ENCODE results near the gene WWC1.

The WWC1 gene

GRCh38 chr5:168443950-168444700 lies 152.7 kb downstream of the WWC1 start:
- DNase-seq (ENCODE audit: low read depth), result no peak

GRCh38 chr5:168446983-168447619 lies 155.7 kb downstream of the WWC1 start:
- DNase-seq (ENCODE audit: low read depth), result no peak

- DNase-seq (ENCODE audit: low read depth), result no peak
These were observed 156.4 kb downstream of the WWC1 start for GRCh38 chr5:168447808-168448207.

GRCh38 chr5:168449166-168449565 lies 157.7 kb downstream of the WWC1 start:
- DNase-seq (ENCODE audit: low read depth), result no peak

DNA sequence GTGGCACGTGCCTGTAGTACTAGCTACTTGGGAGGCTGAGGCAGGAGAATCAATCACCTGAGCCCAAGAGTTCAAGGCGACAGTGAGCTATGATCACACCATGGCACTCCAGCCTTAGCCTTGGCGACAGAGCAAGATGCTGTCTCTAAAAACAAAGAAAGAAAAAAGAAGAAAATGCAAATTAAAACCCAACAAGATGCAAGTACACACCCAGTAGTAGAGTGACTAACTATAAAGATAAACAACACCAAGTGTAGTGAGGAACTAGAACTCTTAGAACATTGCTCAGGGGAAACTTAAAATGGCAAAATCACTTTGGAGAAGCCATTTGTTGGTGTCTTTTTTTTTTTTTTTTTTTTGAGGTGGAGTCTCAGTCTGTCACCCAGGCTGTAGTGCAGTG lies 160.1 kb downstream of the WWC1 start:
- DNase-seq (ENCODE audit: low read depth), result no peak

GRCh38 chr5:168455201-168455600 lies 163.8 kb downstream of the WWC1 start:
- no peak for DNase-seq (ENCODE audit: low read depth)

GRCh38 chr5:168457542-168457941 lies 166.1 kb downstream of the WWC1 start:
- no peak for DNase-seq (ENCODE audit: low read depth)

DNA sequence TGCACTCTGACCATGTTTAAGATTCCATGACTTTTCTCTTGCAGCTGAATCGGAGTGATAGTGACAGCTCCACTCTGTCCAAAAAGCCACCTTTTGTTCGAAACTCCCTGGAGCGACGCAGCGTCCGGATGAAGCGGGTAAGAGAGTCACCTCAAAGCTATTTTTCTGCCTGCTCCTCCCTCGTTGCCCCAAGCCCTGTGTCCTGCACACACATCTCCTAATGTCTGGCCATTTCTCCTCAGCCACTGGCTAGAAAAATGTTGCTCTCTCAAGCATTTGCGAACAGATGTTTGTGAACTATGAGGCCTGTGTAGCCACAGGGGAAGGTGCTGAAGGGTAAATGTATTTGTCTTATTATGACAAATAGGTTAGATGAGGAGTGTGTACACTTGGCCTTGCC lies 169.2 kb downstream of the WWC1 start:
- DNase-seq (ENCODE audit: low read depth), result no peak

DNA sequence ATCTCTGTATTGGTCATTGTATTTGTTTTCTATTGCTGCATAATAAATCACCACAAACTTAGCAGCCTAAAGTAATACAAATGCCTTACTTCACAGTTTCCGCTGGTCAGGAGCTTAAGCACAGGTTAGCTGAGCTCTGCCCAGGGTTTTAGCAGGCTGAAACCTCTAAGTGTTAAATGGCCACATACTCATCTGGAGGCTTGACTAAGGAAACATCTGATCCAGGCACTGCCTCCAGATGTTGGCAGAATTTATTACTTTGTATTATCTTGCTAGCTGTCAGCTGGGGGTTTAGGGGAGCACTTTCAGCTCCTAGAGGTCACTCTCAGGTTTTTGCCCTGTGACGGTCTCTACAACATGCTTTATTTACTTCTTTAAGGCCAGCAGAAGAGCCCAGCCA lies 171.6 kb downstream of the WWC1 start:
- no peak for DNase-seq (ENCODE audit: low read depth)

DNA sequence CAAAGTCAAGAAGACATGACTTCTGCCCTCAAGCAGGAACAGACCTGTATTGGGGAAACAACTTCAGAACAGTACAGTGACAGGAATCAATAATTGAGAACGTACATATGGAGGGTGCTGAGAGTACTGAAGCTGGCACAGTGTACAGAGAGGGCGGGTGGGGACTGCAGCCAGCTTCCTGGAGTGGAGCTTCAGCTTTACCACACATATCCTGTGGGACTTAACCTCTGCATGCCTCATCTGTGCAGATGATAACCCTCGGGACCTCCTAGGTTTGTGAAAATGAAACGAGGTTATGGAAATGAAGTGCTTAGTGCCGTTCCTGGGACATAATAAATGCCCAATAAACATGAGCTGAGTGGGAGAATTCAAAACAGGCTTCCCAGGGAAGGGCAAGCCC lies 172.8 kb downstream of the WWC1 start:
- DNase-seq (ENCODE audit: low read depth), result no peak

GRCh38 chr5:168464641-168465040 lies 173.2 kb downstream of the WWC1 start:
- DNase-seq (ENCODE audit: low read depth), result no peak

DNA sequence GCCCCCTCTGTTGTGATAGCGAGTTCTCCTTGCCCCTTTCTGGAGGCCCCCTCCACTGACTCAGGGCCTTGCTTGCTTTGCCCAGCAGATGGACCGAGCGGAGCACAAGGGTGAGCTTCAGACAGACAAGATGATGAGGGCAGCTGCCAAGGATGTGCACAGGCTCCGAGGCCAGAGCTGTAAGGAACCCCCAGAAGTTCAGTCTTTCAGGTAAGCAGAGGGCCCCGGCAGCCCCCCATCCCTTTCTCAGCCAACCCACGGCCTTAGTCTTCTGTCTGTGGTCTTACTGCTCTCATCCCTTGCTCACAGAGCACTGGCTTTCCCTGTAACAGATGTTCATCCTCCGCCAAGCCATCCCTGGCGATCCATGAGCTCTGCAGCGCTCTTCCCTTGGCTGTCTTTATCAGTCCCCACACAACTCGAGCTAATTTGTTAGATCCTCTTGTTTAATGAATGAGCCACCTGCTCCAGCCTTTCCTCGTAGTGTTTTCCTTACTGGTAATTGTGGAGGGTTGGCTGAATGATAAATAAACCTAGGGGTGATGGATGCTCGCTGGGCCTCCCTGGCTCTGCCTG lies 176.4 kb downstream of the WWC1 start:
- DNase-seq (ENCODE audit: low read depth), result no peak

GRCh38 chr5:168468836-168469235 lies 177.4 kb downstream of the WWC1 start:
- DNase-seq (ENCODE audit: low read depth), result peak; percentile 71

GRCh38 chr5:168469816-168470215 lies 178.4 kb downstream of the WWC1 start:
- no peak for DNase-seq (ENCODE audit: low read depth)

GRCh38 chr5:168471785-168472184 lies 180.3 kb downstream of the WWC1 start:
- DNase-seq (ENCODE audit: low read depth), result no peak

- peak; percentile 93 for DNase-seq (ENCODE audit: low read depth)
These were observed 180.9 kb downstream of the WWC1 start for GRCh38 chr5:168472329-168472728.

DNA sequence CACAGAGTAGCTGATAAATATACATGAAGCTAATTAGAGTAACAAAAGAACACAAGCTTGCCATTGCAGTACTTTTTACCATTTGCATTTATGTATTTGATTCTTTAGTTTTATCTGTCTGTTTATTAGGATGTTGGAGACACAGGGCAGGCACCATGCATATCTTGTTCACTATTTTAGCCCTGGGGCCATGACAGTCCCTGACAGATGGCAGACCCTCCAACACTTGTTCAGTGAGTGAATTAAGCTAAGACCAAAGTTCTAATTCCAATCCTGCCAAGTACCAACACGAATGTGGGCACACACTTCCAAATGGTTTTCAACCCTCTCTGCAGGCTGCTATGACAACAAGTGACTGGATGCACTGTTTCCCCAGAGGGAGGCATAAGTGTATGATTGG lies 182.9 kb downstream of the WWC1 start:
- DNase-seq (ENCODE audit: low read depth), result no peak

DNA sequence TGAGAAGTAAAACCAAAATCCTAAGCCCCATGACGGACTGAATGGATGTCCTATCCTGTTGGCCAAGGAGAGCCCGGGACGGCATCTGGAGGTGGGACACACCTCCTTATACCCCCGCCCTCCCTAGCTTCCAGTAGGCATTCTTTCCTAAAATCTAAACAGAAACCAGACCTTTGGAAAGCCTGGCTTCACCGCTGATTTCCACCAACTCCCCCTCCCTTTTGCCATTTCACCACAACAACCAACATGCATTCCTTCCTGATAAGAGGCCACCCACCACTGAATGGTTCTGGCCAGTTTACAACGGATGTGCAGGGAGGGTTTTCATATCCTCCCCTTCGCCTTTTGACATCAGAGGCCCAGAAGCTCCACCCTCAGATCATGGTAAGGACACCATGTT lies 185.6 kb downstream of the WWC1 start:
- peak; percentile 53 for DNase-seq (ENCODE audit: low read depth)

DNA sequence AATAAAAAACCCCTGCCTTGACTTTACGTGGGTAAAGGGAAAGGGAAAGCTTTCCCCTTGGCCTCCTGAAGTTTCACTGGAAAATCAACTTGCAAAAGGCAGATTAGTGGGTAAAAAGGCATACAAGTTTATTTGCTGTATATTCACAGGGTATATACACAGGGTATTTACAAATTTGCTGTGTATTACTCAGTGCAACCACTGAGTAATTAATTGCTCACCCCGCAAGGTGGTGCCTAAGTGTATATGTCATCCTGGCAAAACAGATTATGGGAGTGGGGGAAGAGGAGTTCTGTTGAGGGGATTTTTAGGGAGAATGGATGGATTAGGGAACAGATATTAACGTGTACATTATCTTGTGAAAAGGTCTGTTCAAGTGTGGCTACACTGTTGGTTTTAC lies 187.7 kb downstream of the WWC1 start:
- DNase-seq (ENCODE audit: low read depth), result no peak

DNA sequence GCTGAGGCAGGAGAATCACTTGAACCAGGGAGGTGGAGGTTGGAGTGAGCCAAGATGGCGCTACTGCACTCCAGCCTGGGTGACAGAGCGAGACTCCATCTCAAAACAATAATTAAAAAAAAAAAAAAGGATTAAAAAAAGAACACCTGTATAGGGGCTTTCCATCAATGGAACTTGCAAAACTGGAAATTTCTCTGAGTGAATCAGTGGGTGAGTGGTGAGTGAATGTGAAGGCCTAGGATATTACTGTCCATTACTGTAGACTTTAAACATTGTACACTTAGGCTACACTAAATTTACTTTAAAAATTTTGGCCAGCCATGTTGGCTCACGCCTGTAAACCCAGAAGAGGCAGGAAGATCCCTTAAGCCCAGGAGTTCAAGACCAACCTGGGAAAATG lies 189.2 kb downstream of the WWC1 start:
- no peak for DNase-seq (ENCODE audit: low read depth)

DNA sequence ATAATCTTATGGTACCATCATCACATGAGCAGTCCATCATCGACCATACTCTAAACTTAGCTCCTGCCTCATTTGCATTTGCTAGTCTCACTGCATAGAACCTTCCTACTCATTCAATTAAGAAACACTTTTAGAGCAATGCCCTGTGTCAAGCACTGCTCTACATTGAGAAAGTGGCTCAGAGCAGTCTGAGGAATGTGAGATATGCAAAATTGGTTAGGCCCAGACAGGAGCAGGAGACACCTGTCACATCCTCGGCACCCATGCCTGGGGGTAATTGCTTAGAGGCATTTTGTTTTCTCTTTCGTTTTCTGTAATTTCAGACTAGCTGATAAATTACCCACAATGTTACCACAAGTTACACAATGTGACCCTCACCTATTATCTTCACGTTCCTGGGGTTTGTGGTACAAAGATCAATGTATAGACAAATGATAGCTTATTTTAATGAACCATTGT lies 189.9 kb downstream of the WWC1 start:
- no peak for DNase-seq (ENCODE audit: low read depth)

DNA sequence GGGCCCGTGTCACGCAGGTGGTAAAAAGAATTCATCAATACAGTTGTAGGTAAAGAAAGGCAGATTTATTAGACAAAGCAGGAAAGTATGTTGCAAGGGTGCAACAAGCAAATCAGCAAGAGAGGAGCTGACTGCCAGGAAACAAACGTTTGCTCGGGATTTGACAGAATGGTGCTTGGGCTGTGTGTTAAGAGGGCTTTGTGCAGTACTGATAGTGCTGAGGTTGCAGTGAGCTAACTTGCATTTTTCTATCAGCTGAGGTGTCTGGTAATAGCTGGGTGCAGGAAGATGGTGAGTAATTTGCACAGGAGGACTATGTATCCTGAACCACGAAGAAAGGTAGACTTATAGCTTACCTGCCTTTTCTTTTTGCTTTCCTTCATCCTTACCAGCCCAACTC lies 190.9 kb downstream of the WWC1 start:
- no peak for DNase-seq (ENCODE audit: low read depth)

GRCh38 chr5:168486136-168486879 lies 194.9 kb downstream of the WWC1 start, which contains the start of gene RARS1:
Gene RARS1 (plus strand): TSS chr5:168486471. CDS start chr5:168486499, 28 bp downstream.
- peak; percentile 74 for DNase-seq (ENCODE audit: low read depth)

All from non-pigmented ciliary epithelial cell (primary cell).